ENCODE data around the gene MMP3. TPM values are rescaled to one million over a fixed set of nuclear protein-coding genes. Genes with fewer than 3 reads are reported as not detected.

MMP3 gene
- total RNA-seq, 1 experiment from 2014 or later = not detected

- Histone ChIP-seq H4K5ac (ENCODE audit: insufficient read length, low read depth, low read length) (no peak overlapping the region), H2AFZ (ENCODE audit: low read length) (no peak overlapping the region), H3K4me2 (ENCODE audit: insufficient read depth, insufficient read length, low read length) (no peak overlapping the region), H2BK20ac (ENCODE audit: low read depth, low read length, poor library complexity, severe bottlenecking) (no peak overlapping the region), H2BK120ac (ENCODE audit: low read depth, low read length, poor library complexity, severe bottlenecking) (no peak overlapping the region), H3K14ac (ENCODE audit: insufficient read depth, low read length) (no peak overlapping the region), H3K4me1 (ENCODE audit: insufficient read depth, low read length) (no peaks in the 10 kb centered on the region), H3K27ac (ENCODE audit: insufficient read length, low read depth, low read length) (no peak overlapping the region), H4K8ac (replicated peaks; ENCODE audit: insufficient read length, low read depth, low read length) (no peak overlapping the region), H3K79me1 (ENCODE audit: insufficient read depth, low read depth, low read length, poor library complexity, severe bottlenecking) (no peaks in the 10 kb centered on the region), H3K23ac (ENCODE audit: insufficient read length, low read depth, low read length) (no peak overlapping the region), H3K9ac (ENCODE audit: extremely low read depth, insufficient read length, low read length) (no peak overlapping the region), H3K27me3 (ENCODE audit: insufficient read depth, low read length) (no peaks in the 10 kb centered on the region), H2BK12ac (ENCODE audit: insufficient read length, low read depth, low read length) (no peak overlapping the region), H2BK15ac (ENCODE audit: low read depth, low read length) (no peak overlapping the region), H2BK5ac (ENCODE audit: insufficient read length, low read length) (no peak overlapping the region), H3T11ph (ENCODE audit: low read length) (no peak overlapping the region), H3K4ac (ENCODE audit: low read depth, low read length) (no peak overlapping the region), H3K79me2 (ENCODE audit: insufficient read depth, low read length) (no peaks in the 10 kb centered on the region), H3K9me3 (ENCODE audit: control insufficient read depth, low read depth, low read length) (no peaks in the 10 kb centered on the region), H3K23me2 (ENCODE audit: insufficient read length, low read depth, low read length, poor library complexity, severe bottlenecking) (no peaks in the 10 kb centered on the region), H2AK5ac (ENCODE audit: insufficient read length, low read length) (no peak overlapping the region), H3K56ac (ENCODE audit: insufficient read length, low read depth, low read length) (no peak overlapping the region), H4K91ac (ENCODE audit: insufficient read length, low read depth, low read length) (no peak overlapping the region), H4K20me1 (ENCODE audit: control insufficient read depth, insufficient read depth, insufficient read length) (no peaks in the 10 kb centered on the region), H3K18ac (ENCODE audit: insufficient read length, low read depth, low read length) (no peak overlapping the region)
- no peak for TF ChIP-seq CTCF (conservative IDR thresholded peaks at IDR 0.05)
- Mint-ChIP-seq H3K4me1 (no peaks in the 10 kb centered on the region), H3K27ac (no peak overlapping the region), H3K9me3 (no peaks in the 10 kb centered on the region), H3K4me3 (no peak overlapping the region), H3K27me3 (ENCODE audit: low read depth) (no peaks in the 10 kb centered on the region), H3K36me3 (ENCODE audit: insufficient read depth in 1 of 3, low read depth in 3 of 3) (no peaks in the 10 kb centered on the region; a peak in 1 of 7 replicates)
- DNase-seq = no peak
- no CpG with 5 or more reads among the region's 8 CpGs for WGBS (ENCODE audit: extremely low coverage, insufficient read length, low lambda C conversion rate)
Measured at GRCh38 chr11:102788334-102788995, 54.9 kb downstream of the MMP3 start.

Other genes starting within 250 kb of the MMP3 start
- gene MMP20, start 218.3 kb downstream of the MMP3 start, total RNA-seq (2021) = not detected in 2 replicates
- gene MMP27, start 137.8 kb downstream of the MMP3 start, total RNA-seq (2021) = not detected in 2 replicates
- not detected in 2 replicates for gene MMP8, start 118.7 kb downstream of the MMP3 start, total RNA-seq (2021)
- gene MMP10, start 63.0 kb downstream of the MMP3 start, total RNA-seq (2021) = 0.20 TPM in 1 of 2 replicates, not detected in the other
- gene MMP1, start 45.4 kb downstream of the MMP3 start, total RNA-seq (2021) = not detected in 2 replicates
- gene MMP12, start 31.4 kb upstream of the MMP3 start, total RNA-seq (2021) = not detected in 2 replicates
- not detected in 2 replicates for gene MMP13, start 112.1 kb upstream of the MMP3 start, total RNA-seq (2021)
- gene DCUN1D5, start 248.6 kb upstream of the MMP3 start, total RNA-seq (2021) = 86.7 and 89.3 TPM in 2 replicates